ENCODE data around the gene HMCES.

DNA sequence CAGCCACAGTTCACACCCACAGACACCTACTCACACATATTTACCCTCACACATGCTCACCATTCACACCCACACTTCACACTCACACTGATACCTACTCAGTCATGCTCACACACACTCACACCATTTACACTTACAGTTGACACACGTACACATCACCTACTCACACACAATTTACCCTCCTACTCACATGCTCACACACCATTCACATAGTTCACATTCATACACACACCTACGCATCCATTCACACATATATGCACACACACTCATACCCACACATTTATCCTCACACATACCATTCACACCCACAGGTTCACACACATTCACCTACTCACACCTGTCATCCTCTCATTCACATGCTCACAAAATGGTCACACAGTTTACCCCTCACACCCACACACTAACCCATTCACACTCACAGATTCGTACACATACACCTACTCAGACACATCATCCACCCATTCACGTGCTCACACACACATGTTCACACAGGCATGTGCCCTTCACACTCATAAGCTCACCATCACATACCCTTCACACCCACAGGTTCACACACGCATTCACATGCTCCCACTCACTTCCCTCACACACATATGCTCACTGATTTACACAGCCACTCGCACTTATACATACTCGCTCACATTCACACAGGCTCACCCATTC is 42.3 kb downstream of the HMCES start:
- TF ChIP-seq GLIS3 (CRISPR knock-in tag; IDR thresholded peaks at IDR 0.05), result no peak
- TF ChIP-seq ZNF565 (CRISPR knock-in tag; conservative IDR thresholded peaks at IDR 0.05; ENCODE audit: low read depth), result no peak
- no peak for TF ChIP-seq ZFP3 (CRISPR knock-in tag; IDR thresholded peaks at IDR 0.05)
- no peak for TF ChIP-seq ARNTL (CRISPR knock-in tag; IDR thresholded peaks at IDR 0.05; ENCODE audit: borderline replicate concordance, low read depth)
- TF ChIP-seq, protein P1, sequence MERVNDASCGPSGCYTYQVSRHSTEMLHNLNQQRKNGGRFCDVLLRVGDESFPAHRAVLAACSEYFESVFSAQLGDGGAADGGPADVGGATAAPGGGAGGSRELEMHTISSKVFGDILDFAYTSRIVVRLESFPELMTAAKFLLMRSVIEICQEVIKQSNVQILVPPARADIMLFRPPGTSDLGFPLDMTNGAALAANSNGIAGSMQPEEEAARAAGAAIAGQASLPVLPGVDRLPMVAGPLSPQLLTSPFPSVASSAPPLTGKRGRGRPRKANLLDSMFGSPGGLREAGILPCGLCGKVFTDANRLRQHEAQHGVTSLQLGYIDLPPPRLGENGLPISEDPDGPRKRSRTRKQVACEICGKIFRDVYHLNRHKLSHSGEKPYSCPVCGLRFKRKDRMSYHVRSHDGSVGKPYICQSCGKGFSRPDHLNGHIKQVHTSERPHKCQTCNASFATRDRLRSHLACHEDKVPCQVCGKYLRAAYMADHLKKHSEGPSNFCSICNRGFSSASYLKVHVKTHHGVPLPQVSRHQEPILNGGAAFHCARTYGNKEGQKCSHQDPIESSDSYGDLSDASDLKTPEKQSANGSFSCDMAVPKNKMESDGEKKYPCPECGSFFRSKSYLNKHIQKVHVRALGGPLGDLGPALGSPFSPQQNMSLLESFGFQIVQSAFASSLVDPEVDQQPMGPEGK (CRISPR knock-in tag; IDR thresholded peaks at IDR 0.05; ENCODE audit: borderline replicate concordance), result no peak
- TF ChIP-seq ISL1 (CRISPR knock-in tag; IDR thresholded peaks at IDR 0.05), result no peak
- TF ChIP-seq CSDC2 (CRISPR knock-in tag; IDR thresholded peaks at IDR 0.05), result no peak
- no peak for TF ChIP-seq RARB (CRISPR knock-in tag; IDR thresholded peaks at IDR 0.05)
- TF ChIP-seq, protein P2, sequence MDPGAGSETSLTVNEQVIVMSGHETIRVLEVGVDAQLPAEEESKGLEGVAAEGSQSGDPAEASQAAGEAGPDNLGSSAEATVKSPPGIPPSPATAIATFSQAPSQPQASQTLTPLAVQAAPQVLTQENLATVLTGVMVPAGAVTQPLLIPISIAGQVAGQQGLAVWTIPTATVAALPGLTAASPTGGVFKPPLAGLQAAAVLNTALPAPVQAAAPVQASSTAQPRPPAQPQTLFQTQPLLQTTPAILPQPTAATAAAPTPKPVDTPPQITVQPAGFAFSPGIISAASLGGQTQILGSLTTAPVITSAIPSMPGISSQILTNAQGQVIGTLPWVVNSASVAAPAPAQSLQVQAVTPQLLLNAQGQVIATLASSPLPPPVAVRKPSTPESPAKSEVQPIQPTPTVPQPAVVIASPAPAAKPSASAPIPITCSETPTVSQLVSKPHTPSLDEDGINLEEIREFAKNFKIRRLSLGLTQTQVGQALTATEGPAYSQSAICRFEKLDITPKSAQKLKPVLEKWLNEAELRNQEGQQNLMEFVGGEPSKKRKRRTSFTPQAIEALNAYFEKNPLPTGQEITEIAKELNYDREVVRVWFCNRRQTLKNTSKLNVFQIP (CRISPR knock-in tag; IDR thresholded peaks at IDR 0.05; ENCODE audit: borderline replicate concordance, low read depth), result no peak
- no peak for TF ChIP-seq CREB5 (CRISPR knock-in tag; IDR thresholded peaks at IDR 0.05; ENCODE audit: low read depth)
- TF ChIP-seq PPARA (CRISPR knock-in tag; IDR thresholded peaks at IDR 0.05; ENCODE audit: borderline replicate concordance), result no peak

Data from SK-N-SH treated with all-trans-retinoic acid at 6 μM for 48 hours (cell line).